Gastrocnemius medialis (tissue), 4 donors: Measurements from ENCODE around the gene MRPS31.

Experiments
- CTCF ChIP-seq, 5 experiments: fragments of 450-650 bp in 3 of 5; fragments of 200-600 bp in 2 of 5; sonication (generic) in 2 of 5; IDR thresholded peaks in 4 of 5; conservative IDR thresholded peaks in 1 of 5; 1 replicate in 4 of 5; 2 replicates in 1 of 5; pipeline ENCODE4 v1.5.1; 2016 to 2019; ENCODE audit warnings: antibody characterized with exemption in 5 of 5, mild to moderate bottlenecking in 3 of 5, moderate library complexity in 3 of 5
- POLR2A ChIP-seq, 2 donors: fragments of 450-650 bp; IDR thresholded peaks; one replicate each; pipeline ENCODE4 v1.6.1; 2017; ENCODE audit warnings: antibody characterized with exemption in 2 of 2, mild to moderate bottlenecking in 2 of 2, moderate library complexity in 2 of 2

- no peak for TF ChIP-seq CTCF (IDR thresholded peaks at IDR 0.05 in 4 of 5, conservative IDR thresholded peaks at IDR 0.05 in 1 of 5)
- no peak for TF ChIP-seq POLR2A (IDR thresholded peaks at IDR 0.05)
Measured at GRCh38 chr13:40809471-40809870, 38.5 kb upstream of the MRPS31 start.
